Measurements from ENCODE around the gene GADD45A. TPM values are rescaled to one million over a fixed set of nuclear protein-coding genes. Genes with fewer than 3 reads are reported as not detected.

GADD45A gene
- total RNA-seq, 1 experiment from 2014 or later = 129 TPM

GRCh38 chr1:67639361-67639760 is 45.6 kb upstream of the GADD45A start:
- CTCF ChIA-PET = no interaction called here
- intact Hi-C loops (cut with micrococcal nuclease) = no loop called here
- H3K27ac ChIP-seq (ENCODE audit: low read length) = no peak overlapping the region

DNA sequence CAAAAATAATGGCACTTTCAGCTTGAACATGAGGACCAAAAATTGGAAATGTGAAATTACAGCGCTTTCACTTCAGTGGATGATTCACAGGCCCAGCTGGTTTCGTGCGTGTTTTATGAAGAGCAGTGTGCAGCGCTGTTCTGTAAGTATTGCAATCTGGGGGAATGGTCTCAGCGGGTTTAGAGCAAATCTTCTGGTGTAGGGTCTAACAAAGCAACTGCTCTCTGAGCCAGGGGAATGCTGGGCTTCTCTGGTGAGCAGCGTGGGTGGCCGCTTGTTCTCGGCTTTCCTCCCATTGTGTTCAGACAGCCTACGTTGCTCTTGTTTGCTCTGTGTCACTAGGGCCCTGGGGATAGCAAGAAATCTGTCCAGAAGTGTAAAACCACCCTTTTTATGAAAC is 42.4 kb upstream of the GADD45A start:
- no peak overlapping the region for H2AFZ ChIP-seq (ENCODE audit: low read length)

More at GRCh38 chr1:67639361-67639760, 45.6 kb upstream of the GADD45A start:
- Histone ChIP-seq H4K20me1 (ENCODE audit: low read length) (no peaks in the 10 kb centered on the region), H3F3A (ENCODE audit: low read length, unreplicated experiment) (no peaks in the 10 kb centered on the region), H3K4me2 (ENCODE audit: low read length) (no peak overlapping the region), H3K27me3 (ENCODE audit: low read length) (no peaks in the 10 kb centered on the region), H3K9me3 (ENCODE audit: low read length) (no peaks in the 10 kb centered on the region), H3K4me3 (ENCODE audit: low read length) (no peak overlapping the region), H3K9ac (ENCODE audit: low read length) (no peak overlapping the region), H3K9me2 (replicated peaks; ENCODE audit: low read length) (no peaks in the 10 kb centered on the region), H2AFZ (ENCODE audit: low read length) (no peak overlapping the region), H3K79me2 (ENCODE audit: low read length) (no peaks in the 10 kb centered on the region), H3K4me1 (ENCODE audit: insufficient read depth, low read length) (no peaks in the 10 kb centered on the region), H3K36me3 (ENCODE audit: low read depth, low read length) (no peaks in the 10 kb centered on the region)
- ATAC-seq (no peak), DNase-seq (no peak)
- POLR2A ChIA-PET (ENCODE audit: unreplicated experiment) = no interaction called here
- no TSS peak for BruUV-seq (replicated peaks)
- TF ChIP-seq EZH2 (IDR thresholded peaks at IDR 0.05; ENCODE audit: low read length, unreplicated experiment) (no peak), EZH2phosphoT487 (IDR thresholded peaks at IDR 0.05; ENCODE audit: borderline replicate concordance, low read length) (no peak), CTCF (conservative IDR thresholded peaks at IDR 0.05; ENCODE audit: low read depth, low read length) (no peak)

More for the DNA sequence above, 42.4 kb upstream of the GADD45A start:
- no peak overlapping the region for H3K27ac ChIP-seq (ENCODE audit: low read length)
- intact Hi-C loops (cut with micrococcal nuclease) = no loop called here
- no peak overlapping the region for H3K9ac ChIP-seq (ENCODE audit: low read length)
- H4K20me1 ChIP-seq (ENCODE audit: low read length) = no peaks in the 10 kb centered on the region
- peaks cover 18% of the 10 kb centered on the region for H3K4me1 ChIP-seq (ENCODE audit: insufficient read depth, low read length)
- H3K36me3 ChIP-seq (ENCODE audit: low read depth, low read length) = no peaks in the 10 kb centered on the region
- no peak overlapping the region for H3K4me2 ChIP-seq (ENCODE audit: low read length)
- H3K9me2 ChIP-seq (replicated peaks; ENCODE audit: low read length) = no peaks in the 10 kb centered on the region
- no peaks in the 10 kb centered on the region for H3F3A ChIP-seq (ENCODE audit: low read length, unreplicated experiment)
- no peak overlapping the region for H3K4me3 ChIP-seq (ENCODE audit: low read length)
- no peak for ATAC-seq
- POLR2A ChIA-PET (ENCODE audit: unreplicated experiment) = no interaction called here
- no peak for TF ChIP-seq EZH2 (IDR thresholded peaks at IDR 0.05; ENCODE audit: low read length, unreplicated experiment)
- no peak for TF ChIP-seq EZH2phosphoT487 (IDR thresholded peaks at IDR 0.05; ENCODE audit: borderline replicate concordance, low read length)
- TF ChIP-seq CTCF (conservative IDR thresholded peaks at IDR 0.05; ENCODE audit: low read depth, low read length) = no peak
- no peaks in the 10 kb centered on the region for H3K27me3 ChIP-seq (ENCODE audit: low read length)
- no TSS peak for BruUV-seq (replicated peaks)
- CTCF ChIA-PET = no interaction called here
- H3K79me2 ChIP-seq (ENCODE audit: low read length) = no peaks in the 10 kb centered on the region
- no peaks in the 10 kb centered on the region for H3K9me3 ChIP-seq (ENCODE audit: low read length)
- no peak for DNase-seq

All from PC-3 (cell line).